SK-N-SH treated with all-trans-retinoic acid at 6 μM for 48 hours (cell line): ENCODE results near the gene MTA3.

Experiments
- ATAC-seq: fragments of 200-7000 bp; cut with Tn5 transposase; 3 replicates; pipeline ENCODE4 v1.9.1; 2020; ENCODE audit warnings: mild to moderate bottlenecking, moderate library complexity
- ARNTL ChIP-seq: fragments of 450-650 bp; formaldehyde crosslinking; IDR thresholded peaks from 2 replicates; pipeline ENCODE4 v1.5.0; 2020; ENCODE audit warnings: low read depth, mild to moderate bottlenecking, moderate library complexity, borderline replicate concordance
- CSDC2 ChIP-seq: fragments of 250-450 bp; sonication (Bioruptor Pico); IDR thresholded peaks from 2 replicates; pipeline ENCODE4 v1.5.0; 2020; ENCODE audit warnings: mild to moderate bottlenecking, moderate library complexity
- ESRRG ChIP-seq: fragments of 250-450 bp; sonication (Bioruptor Pico); IDR thresholded peaks from 2 replicates; pipeline ENCODE4 v1.6.1; 2021; ENCODE audit warnings: mild to moderate bottlenecking
- GLIS3 ChIP-seq: fragments of 250-450 bp; sonication (Bioruptor Pico); IDR thresholded peaks from 2 replicates; pipeline ENCODE4 v1.5.0; 2020; ENCODE audit warnings: mild to moderate bottlenecking, moderate library complexity
- ISL1 ChIP-seq: fragments of 250-450 bp; sonication (Bioruptor Pico); IDR thresholded peaks from 2 replicates; pipeline ENCODE4 v2.1.2; 2022; ENCODE audit warnings: mild to moderate bottlenecking, moderate library complexity
- OSR1 ChIP-seq: fragments of 250-450 bp; sonication (Bioruptor Pico); IDR thresholded peaks from 2 replicates; pipeline ENCODE4 v1.8.0; 2022; ENCODE audit warnings: moderate library complexity, mild to moderate bottlenecking, inconsistent platforms
- PPARA ChIP-seq: fragments of 250-450 bp; sonication (Bioruptor Pico); IDR thresholded peaks from 2 replicates; pipeline ENCODE4 v1.5.0; 2020; ENCODE audit warnings: mild to moderate bottlenecking, borderline replicate concordance
- RARB ChIP-seq: fragments of 250-450 bp; sonication (Bioruptor Pico); IDR thresholded peaks from 2 replicates; pipeline ENCODE4 v1.8.0; 2021; ENCODE audit warnings: mild to moderate bottlenecking, moderate library complexity
- SNAI2 ChIP-seq: fragments of 250-450 bp; sonication (Bioruptor Pico); IDR thresholded peaks from 2 replicates; pipeline ENCODE4 v1.5.0; 2020; ENCODE audit warnings: mild to moderate bottlenecking, moderate library complexity
- TCF4 ChIP-seq: fragments of 250-450 bp; sonication (Bioruptor Pico); IDR thresholded peaks from 2 replicates; pipeline ENCODE4 v1.8.0; 2021; ENCODE audit warnings: mild to moderate bottlenecking, moderate library complexity, borderline replicate concordance
- TOX ChIP-seq: fragments of 250-450 bp; sonication (Bioruptor Pico); IDR thresholded peaks from 2 replicates; pipeline ENCODE4 v1.8.0; 2021; ENCODE audit warnings: mild to moderate bottlenecking, moderate library complexity, borderline replicate concordance
- ZC3H10 ChIP-seq: fragments of 250-450 bp; sonication (Bioruptor Pico); IDR thresholded peaks from 2 replicates; pipeline ENCODE4 v1.5.1; 2021; ENCODE audit warnings: mild to moderate bottlenecking, moderate library complexity
- ZFP3 ChIP-seq: fragments of 250-450 bp; sonication (Bioruptor Pico); IDR thresholded peaks from 2 replicates; pipeline ENCODE4 v1.5.0; 2020; ENCODE audit warnings: mild to moderate bottlenecking, moderate library complexity
- ZFP30 ChIP-seq: fragments of 450-650 bp; formaldehyde crosslinking; IDR thresholded peaks from 2 replicates; pipeline ENCODE4 v1.5.0; 2022; ENCODE audit warnings: mild to moderate bottlenecking, moderate library complexity
- ZNF565 ChIP-seq: fragments of 450-650 bp; formaldehyde crosslinking; conservative IDR thresholded peaks from 2 replicates; pipeline ENCODE4 v1.5.0; 2020; ENCODE audit warnings: low read depth, mild to moderate bottlenecking, moderate library complexity
- ZNF70 ChIP-seq: fragments of 450-650 bp; formaldehyde crosslinking; IDR thresholded peaks from 2 replicates; pipeline ENCODE4 v1.5.0; 2020; ENCODE audit warnings: mild to moderate bottlenecking, moderate library complexity
- ZNF8 ChIP-seq: fragments of 450-650 bp; formaldehyde crosslinking; IDR thresholded peaks from 2 replicates; pipeline ENCODE4 v1.5.0; 2020; ENCODE audit warnings: mild to moderate bottlenecking, moderate library complexity
- TF ChIP-seq, protein P1 (sequence below): fragments of 250-450 bp; sonication (Bioruptor Pico); IDR thresholded peaks from 2 replicates; pipeline ENCODE4 v1.5.1; 2020; ENCODE audit warnings: low read depth, mild to moderate bottlenecking, moderate library complexity
- TF ChIP-seq, protein P2 (sequence below): fragments of 250-450 bp; sonication (Bioruptor Pico); IDR thresholded peaks from 2 replicates; pipeline ENCODE4 v1.5.1; 2021; ENCODE audit warnings: mild to moderate bottlenecking, moderate library complexity
- TF ChIP-seq, protein P3 (sequence below): fragments of 250-450 bp; sonication (Bioruptor Pico); IDR thresholded peaks from 2 replicates; pipeline ENCODE4 v1.5.0; 2020; ENCODE audit warnings: mild to moderate bottlenecking, moderate library complexity
- TF ChIP-seq, protein P4 (sequence below): fragments of 250-450 bp; sonication (Bioruptor Pico); IDR thresholded peaks from 2 replicates; pipeline ENCODE4 v1.8.0; 2020; ENCODE audit warnings: mild to moderate bottlenecking, moderate library complexity, borderline replicate concordance
- TF ChIP-seq, protein P5 (sequence below): fragments of 250-450 bp; sonication (Bioruptor Pico); IDR thresholded peaks from 2 replicates; pipeline ENCODE4 v1.8.0; 2021; ENCODE audit warnings: low read depth, mild to moderate bottlenecking, moderate library complexity, borderline replicate concordance

The MTA3 gene

DNA sequence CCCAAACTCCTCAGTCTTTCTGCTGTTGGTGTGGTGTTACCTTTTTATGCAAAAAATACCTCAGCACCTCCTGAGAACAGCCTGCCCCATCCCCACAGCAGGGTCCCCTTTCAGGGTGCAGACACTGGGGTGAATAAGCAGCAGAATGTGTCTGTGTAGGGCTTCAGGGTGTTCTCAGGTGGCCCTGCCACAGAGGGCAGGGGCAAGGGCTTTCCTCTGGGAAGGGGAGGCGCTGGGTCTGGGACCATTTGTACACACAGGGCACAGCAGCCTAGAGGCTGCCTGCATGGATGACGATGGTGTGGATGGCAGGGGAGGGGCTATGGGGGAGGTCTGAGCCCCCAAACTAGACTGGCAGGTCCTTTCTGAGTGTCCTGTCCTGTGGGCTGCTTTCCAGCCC is 221.3 kb downstream of the MTA3 start:
- TF ChIP-seq OSR1 (CRISPR knock-in tag) (no peak), ZFP3 (CRISPR knock-in tag) (no peak), ESRRG (CRISPR knock-in tag) (no peak), ZFP30 (CRISPR knock-in tag) (no peak), TCF4 (CRISPR knock-in tag) (no peak), GLIS3 (no peak), CSDC2 (no peak), ZNF8 (CRISPR knock-in tag) (no peak), ARNTL (CRISPR knock-in tag) (no peak), TOX (CRISPR knock-in tag) (no peak), ZC3H10 (CRISPR knock-in tag) (no peak), ISL1 (no peak), SNAI2 (CRISPR knock-in tag) (no peak), ZNF70 (CRISPR knock-in tag) (no peak), RARB (CRISPR knock-in tag) (no peak), ZNF565 (CRISPR knock-in tag) (no peak)
- TF ChIP-seq, protein P1, sequence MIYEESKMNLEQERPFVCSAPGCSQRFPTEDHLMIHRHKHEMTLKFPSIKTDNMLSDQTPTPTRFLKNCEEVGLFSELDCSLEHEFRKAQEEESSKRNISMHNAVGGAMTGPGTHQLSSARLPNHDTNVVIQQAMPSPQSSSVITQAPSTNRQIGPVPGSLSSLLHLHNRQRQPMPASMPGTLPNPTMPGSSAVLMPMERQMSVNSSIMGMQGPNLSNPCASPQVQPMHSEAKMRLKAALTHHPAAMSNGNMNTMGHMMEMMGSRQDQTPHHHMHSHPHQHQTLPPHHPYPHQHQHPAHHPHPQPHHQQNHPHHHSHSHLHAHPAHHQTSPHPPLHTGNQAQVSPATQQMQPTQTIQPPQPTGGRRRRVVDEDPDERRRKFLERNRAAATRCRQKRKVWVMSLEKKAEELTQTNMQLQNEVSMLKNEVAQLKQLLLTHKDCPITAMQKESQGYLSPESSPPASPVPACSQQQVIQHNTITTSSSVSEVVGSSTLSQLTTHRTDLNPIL (CRISPR knock-in tag) = no peak
- TF ChIP-seq, protein P2, sequence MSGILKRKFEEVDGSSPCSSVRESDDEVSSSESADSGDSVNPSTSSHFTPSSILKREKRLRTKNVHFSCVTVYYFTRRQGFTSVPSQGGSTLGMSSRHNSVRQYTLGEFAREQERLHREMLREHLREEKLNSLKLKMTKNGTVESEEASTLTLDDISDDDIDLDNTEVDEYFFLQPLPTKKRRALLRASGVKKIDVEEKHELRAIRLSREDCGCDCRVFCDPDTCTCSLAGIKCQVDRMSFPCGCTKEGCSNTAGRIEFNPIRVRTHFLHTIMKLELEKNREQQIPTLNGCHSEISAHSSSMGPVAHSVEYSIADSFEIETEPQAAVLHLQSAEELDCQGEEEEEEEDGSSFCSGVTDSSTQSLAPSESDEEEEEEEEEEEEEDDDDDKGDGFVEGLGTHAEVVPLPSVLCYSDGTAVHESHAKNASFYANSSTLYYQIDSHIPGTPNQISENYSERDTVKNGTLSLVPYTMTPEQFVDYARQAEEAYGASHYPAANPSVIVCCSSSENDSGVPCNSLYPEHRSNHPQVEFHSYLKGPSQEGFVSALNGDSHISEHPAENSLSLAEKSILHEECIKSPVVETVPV (CRISPR knock-in tag) = no peak
- TF ChIP-seq, protein P3, sequence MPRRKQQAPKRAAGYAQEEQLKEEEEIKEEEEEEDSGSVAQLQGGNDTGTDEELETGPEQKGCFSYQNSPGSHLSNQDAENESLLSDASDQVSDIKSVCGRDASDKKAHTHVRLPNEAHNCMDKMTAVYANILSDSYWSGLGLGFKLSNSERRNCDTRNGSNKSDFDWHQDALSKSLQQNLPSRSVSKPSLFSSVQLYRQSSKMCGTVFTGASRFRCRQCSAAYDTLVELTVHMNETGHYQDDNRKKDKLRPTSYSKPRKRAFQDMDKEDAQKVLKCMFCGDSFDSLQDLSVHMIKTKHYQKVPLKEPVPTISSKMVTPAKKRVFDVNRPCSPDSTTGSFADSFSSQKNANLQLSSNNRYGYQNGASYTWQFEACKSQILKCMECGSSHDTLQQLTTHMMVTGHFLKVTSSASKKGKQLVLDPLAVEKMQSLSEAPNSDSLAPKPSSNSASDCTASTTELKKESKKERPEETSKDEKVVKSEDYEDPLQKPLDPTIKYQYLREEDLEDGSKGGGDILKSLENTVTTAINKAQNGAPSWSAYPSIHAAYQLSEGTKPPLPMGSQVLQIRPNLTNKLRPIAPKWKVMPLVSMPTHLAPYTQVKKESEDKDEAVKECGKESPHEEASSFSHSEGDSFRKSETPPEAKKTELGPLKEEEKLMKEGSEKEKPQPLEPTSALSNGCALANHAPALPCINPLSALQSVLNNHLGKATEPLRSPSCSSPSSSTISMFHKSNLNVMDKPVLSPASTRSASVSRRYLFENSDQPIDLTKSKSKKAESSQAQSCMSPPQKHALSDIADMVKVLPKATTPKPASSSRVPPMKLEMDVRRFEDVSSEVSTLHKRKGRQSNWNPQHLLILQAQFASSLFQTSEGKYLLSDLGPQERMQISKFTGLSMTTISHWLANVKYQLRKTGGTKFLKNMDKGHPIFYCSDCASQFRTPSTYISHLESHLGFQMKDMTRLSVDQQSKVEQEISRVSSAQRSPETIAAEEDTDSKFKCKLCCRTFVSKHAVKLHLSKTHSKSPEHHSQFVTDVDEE (CRISPR knock-in tag) = no peak
- ATAC-seq = no peak

DNA sequence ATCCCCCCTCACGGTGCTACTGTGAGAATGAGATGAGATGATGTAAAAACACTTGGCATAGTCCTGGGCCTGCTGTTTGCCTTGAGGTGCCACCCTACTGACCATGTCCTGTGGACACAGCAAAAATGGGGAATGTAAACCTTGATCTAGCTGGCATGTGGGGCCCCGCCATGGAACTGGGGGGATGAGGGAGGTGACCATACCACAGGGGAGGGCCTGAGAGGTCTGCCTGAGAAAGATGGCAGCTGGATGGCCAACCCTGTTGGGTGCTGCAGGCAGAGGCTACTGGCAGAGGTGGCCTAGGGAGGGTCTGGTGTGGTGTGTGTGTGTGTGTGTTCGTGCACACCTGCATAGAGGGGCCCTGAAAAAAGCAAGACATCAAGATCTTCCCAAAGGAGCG is 223.2 kb downstream of the MTA3 start:
- TF ChIP-seq ZNF70 (CRISPR knock-in tag) = no peak
- no peak for TF ChIP-seq GLIS3
- no peak for TF ChIP-seq TCF4 (CRISPR knock-in tag)
- TF ChIP-seq, protein P4, sequence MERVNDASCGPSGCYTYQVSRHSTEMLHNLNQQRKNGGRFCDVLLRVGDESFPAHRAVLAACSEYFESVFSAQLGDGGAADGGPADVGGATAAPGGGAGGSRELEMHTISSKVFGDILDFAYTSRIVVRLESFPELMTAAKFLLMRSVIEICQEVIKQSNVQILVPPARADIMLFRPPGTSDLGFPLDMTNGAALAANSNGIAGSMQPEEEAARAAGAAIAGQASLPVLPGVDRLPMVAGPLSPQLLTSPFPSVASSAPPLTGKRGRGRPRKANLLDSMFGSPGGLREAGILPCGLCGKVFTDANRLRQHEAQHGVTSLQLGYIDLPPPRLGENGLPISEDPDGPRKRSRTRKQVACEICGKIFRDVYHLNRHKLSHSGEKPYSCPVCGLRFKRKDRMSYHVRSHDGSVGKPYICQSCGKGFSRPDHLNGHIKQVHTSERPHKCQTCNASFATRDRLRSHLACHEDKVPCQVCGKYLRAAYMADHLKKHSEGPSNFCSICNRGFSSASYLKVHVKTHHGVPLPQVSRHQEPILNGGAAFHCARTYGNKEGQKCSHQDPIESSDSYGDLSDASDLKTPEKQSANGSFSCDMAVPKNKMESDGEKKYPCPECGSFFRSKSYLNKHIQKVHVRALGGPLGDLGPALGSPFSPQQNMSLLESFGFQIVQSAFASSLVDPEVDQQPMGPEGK = no peak
- TF ChIP-seq, protein P5, sequence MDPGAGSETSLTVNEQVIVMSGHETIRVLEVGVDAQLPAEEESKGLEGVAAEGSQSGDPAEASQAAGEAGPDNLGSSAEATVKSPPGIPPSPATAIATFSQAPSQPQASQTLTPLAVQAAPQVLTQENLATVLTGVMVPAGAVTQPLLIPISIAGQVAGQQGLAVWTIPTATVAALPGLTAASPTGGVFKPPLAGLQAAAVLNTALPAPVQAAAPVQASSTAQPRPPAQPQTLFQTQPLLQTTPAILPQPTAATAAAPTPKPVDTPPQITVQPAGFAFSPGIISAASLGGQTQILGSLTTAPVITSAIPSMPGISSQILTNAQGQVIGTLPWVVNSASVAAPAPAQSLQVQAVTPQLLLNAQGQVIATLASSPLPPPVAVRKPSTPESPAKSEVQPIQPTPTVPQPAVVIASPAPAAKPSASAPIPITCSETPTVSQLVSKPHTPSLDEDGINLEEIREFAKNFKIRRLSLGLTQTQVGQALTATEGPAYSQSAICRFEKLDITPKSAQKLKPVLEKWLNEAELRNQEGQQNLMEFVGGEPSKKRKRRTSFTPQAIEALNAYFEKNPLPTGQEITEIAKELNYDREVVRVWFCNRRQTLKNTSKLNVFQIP (CRISPR knock-in tag) = no peak
- no peak for TF ChIP-seq ZNF565 (CRISPR knock-in tag)
- TF ChIP-seq ZFP30 (CRISPR knock-in tag) = no peak
- TF ChIP-seq, protein P3 (CRISPR knock-in tag) = no peak
- TF ChIP-seq, protein P2 (CRISPR knock-in tag) = no peak
- TF ChIP-seq, protein P1 (CRISPR knock-in tag) = no peak
- TF ChIP-seq TOX (CRISPR knock-in tag) = no peak
- TF ChIP-seq ZFP3 (CRISPR knock-in tag) = no peak
- no peak for TF ChIP-seq RARB (CRISPR knock-in tag)
- no peak for TF ChIP-seq OSR1 (CRISPR knock-in tag)
- no peak for TF ChIP-seq CSDC2
- no peak for TF ChIP-seq ESRRG (CRISPR knock-in tag)
- no peak for TF ChIP-seq PPARA (CRISPR knock-in tag)

More for the DNA sequence above, 223.2 kb downstream of the MTA3 start:
- ATAC-seq = no peak
